ENCODE measurements around the gene GPR146.

The GPR146 gene

DNA sequence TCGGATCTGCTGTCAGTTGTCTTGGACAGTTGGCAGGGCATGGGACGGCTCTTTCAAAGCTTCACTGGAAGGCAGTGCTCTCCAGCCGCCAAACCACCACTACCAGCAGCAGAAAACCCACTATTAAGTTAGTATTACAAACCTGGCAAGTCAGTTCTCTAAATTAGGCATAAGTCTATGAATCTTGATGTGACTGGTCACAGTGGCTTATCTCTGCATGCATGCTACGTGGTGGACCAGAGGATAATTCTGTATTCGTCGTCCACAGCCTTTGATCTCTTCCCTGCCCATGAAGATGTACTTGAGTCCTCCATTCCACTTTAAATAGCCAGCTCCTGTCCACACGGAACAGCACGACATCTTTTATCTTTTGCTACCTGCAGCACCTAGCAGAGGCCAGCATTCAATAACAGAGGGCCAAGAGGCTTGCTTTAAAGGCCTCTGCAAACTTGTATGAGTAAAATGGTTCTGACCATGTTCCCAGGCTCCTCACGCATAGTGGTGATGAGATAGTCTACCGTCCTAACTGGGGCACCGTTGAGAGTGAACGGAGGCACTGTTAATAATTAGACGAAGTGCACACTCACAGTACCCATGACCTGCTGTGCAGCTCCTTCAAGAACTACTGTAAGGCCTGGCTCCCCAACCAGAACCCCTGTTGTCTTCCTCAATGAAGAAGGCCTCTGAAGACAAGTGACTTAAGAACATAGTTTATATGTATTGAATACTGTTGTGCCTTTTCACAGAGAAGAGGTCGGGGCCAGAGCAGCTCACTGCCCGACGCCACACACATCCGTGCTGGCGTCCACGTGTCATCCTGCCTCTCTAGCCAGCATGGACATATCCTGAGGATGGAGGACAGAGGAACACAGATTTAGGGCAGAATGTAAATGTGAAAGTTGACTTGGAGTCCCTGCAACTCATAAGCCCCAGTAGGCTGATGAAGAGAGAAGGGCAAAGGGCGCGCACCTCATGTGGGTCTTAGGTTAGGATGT lies 1.0 kb downstream of the GPR146 start:
- no peak for DNase-seq

DNA sequence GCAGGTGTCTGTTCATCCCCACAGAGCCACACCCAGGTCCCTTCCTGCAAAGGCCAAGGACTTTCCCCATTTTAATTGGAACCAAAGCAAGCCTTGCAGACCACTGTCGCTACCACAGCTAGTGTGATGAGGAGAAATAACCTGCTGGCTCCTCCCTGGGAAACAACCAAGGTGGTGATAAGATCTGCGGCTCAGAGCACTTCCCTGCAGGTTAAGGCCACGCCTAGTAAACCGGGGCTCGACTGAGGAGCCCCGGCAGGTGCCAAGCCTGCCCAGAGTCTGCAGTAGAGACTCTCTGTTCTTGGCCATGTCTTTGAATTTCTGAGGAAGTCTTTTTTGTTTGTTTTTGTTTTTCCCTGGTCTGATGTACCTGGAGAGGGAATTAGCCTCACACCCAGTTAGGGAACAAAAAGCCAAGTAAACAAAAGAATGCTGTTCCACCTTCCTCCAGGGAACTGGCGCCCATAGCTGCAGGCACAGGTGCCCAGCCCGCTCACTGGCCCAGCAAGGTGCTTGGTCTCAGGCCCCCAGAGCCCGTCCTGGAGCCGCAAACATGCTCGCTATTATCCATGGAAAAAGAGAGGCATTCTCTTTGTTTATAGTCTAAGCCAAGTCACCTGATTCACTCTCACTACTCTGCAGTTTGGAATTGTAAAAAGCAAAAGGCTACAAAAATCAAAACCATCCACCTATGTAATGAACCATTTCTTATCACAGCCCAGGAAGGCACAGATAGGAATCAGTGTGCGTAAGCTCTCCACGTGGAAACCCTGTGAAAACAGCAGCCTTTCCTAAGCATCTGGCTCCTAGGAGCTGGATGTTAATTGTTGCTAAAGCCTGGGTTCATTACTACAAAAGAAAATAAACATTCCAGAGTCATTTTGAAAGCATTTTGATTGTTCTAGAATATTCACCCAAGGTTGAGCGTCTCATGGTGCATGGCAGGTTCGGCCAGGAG lies 2.7 kb downstream of the GPR146 start:
- DNase-seq = no peak

DNA sequence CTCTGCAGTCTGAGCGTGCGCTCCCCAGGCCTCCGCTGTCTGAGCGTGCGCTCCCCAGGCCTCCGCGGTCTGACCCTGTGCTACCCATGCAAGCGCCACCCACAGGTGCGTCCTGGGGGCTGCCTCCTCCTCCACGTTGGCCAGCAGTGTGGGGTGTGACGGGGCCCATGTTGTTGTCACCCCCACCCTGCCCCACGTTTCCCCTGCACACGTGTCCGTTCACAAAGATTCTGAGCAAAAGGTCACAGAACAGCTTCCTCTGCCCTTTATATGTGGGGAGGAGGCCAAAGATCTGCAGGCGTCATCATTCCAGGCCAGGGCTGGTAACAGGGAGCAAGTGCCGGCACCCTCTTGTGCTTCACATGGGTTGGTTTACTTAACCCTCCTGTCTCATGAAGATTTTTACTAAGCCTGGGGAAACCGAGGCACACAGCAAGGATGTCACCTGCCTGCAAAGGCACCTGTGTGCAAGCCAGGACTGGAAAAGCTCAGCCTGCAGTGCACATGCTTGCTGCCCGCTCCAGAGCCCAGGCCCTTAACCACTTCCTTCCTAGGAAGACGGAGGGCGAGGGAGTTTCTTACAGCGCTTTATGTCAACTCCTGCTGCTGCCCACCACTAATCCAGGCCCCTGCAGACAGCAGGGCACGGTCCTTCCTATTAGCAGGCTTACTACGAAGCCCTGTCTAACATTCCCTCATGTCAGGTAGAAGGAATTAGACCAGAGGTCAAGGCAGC lies 4.8 kb downstream of the GPR146 start:
- DNase-seq = no peak

- DNase-seq = no peak
These were observed 5.5 kb downstream of the GPR146 start for GRCh38 chr7:1049801-1050200.

- no peak for DNase-seq
These were observed 6.0 kb downstream of the GPR146 start for GRCh38 chr7:1050254-1050906.

GRCh38 chr7:1050956-1051690 lies 6.8 kb downstream of the GPR146 start:
- DNase-seq = no peak

GRCh38 chr7:1052031-1052818 lies 7.9 kb downstream of the GPR146 start:
- no peak for DNase-seq

DNA sequence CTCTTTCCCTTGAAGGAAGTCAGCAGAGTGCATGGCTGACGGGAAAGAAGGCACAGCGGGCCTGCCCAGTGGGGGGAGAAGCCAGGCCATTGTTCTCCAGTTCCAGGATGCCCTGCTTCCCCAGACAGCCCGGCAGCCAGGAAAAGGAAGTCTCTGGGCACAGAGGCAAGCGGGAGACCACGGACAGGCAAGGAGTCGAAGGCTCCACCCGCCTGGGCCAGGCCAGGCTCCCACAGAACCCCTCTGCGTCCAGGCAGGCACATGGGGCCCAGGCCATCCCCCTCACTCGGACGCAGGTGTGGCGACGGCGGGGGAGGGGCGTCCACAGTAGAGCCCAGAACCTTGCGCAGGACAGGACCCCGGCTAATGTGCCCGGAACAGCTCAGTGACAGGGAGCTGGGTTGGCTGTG lies 8.7 kb downstream of the GPR146 start:
- DNase-seq = no peak

DNA sequence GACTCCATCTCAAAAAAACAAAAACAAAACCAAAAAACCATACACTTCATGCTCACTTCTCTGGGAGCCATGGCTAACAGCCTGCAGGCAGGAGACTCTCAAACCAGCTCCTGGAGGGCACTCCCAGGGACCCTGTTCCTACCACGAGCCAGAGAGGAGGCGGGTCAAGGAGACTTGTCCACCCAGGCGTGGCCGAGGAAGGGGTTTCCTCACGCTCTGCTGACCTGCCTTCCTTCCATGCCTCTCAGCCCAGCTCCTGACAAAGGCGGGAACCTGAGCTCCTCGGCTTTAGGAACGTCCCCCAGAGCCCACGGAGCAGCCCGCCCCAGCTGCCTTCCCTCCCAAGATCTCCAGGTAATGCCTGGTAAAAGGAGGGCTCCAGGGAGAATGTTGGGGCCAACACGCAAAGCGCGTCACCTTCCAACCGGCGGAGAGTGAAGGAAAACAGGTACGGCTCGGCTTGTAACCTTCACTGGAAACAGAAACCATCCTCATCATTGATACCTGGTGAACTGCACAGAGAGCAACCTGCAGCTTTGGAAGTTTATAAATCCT lies 9.5 kb downstream of the GPR146 start:
- no peak for DNase-seq

GRCh38 chr7:1054438-1054837 lies 10.1 kb downstream of the GPR146 start:
- no peak for DNase-seq

DNA sequence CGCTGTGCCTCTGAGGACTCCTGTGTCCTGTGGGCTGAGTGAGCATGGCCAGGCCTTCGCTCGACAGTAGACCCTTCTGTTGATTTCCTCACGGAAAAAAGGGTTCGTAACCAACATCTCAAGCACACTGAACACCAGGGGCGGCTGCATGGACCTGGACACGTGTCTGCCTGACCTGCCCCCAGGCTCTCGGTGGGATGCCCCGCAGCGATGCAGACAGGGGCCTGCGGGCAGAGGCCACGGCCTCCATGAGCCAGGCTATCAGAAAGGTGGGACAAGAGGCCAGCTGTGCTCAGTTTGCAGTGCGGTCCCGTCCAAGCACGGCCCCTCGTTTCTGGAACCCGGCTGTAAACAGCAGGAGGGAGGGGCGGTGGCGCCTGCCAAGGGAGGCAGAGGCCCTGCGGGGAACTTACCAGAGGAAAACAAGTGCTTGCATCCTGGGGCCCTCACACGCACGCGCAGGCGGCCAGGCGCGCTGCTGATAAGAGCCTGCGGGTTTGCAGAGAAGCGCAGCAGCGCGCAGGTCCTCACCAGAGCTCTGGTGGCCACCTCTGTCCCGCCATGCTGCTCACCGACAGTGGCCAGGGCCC lies 10.6 kb downstream of the GPR146 start:
- no peak for DNase-seq

DNA sequence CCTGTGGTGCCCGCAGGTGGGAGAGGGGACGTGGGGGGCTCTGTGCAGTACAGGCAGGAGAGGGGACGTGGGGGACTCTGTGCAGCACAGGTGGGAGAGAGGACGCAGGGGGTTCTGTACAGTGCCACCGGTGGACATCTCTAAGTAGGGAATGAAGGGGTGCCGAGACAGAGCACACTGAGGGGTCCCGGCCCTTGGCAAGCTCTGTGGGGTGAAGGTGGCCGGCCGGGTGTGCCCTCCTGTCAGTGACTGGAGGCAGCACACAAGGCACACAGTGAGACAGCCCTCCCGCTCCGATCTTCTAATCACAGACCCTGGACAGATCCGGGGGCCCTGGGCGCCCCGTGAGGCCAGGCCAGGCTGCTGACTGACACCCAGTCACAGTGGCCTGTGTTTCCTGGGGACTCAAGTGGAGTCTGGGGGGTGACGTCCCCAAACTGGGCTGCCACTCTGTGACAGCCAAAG lies 11.2 kb downstream of the GPR146 start:
- no peak for DNase-seq

DNA sequence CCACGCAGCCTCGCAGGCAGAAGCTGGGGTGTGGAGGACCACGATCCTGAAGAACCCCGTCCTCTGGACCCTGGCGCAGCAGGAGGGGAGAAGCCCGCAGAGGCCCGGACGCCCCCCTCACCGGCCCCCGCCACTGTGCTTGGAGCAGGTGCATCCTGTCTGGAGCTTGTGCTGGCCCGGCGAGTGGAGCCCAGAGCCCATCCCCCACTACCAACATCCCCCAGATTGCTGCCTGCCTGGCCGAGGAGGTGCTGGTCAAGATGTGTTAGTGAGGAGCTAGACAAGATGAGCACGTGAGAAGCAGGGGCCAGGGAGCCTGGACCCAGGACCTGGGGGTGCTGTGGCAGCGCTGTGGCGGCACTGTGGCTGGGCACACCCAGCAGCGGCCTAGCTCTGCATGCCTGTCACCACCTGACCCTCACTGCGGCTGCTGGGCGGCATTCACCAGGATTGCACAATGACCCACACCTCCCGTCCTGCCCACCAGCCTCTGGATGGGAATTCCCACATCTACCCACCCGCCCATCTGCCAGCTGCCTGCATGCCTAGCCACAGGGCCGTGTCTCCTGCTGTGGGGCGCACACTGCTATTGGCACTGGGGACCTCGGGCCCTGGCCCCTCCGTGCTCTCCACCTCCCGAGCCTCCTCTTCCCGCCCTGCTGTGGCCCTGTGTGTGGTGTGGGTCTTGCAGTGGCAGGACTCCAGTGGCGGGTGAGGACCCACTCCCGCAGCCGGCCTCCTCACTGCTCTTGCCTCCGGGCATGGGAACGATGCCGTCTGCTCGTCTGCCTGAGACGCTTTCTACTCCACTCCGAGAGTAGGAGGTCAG lies 11.8 kb downstream of the GPR146 start:
- DNase-seq = peak; percentile 24 to 79

DNA sequence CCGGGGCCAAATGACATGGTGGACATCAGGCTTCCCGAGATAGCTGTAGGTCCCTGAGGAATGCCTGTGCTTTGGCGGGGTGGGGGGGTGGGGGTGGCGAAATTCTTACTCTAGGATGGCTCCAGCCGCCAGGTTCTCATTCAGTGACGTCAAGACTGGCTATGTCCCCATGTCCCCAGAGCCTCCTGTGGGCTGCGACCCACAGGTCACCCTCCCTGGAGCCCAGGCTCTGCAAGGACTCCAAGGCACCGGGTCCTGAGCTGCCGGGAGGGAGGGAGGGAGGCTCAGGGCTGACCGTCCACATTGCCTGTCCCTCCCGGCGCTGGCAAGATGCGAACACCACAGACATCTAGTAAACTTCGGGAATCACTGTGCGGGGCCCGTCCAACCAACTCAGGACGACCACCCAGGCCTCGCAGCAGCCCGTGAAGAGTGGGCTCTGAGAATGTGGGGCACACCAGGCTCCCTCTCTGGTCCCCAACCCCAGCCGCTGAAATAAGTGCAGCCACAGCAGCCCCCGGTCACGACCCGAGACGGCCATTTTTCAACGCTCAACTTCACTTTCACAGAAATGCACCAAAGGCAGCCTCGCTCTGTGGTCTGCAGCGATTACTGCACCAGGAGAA lies 12.6 kb downstream of the GPR146 start:
- DNase-seq = no peak

- DNase-seq = no peak
These were observed 13.3 kb downstream of the GPR146 start for GRCh38 chr7:1057416-1058291.

GRCh38 chr7:1058311-1058710 lies 14.0 kb downstream of the GPR146 start:
- no peak for DNase-seq

DNA sequence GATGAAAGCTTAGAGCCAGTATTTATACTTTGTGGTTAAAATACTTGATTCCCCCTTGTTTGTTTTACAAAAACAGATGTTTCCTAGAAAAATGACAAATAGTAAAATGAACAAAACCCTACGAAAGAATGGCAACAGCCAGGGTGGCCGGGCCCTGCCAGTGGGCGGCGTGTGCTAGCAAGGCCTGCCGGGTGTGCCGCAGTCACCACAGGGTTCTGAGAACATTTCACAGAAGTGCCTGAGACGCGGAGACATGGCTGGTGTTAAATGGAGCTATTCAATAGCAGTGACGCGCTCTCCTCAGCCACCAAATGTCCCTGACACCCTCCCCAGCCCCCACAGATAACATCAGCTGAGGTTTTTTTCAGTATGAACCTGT lies 14.5 kb downstream of the GPR146 start:
- DNase-seq = no peak

All from inflammatory macrophage treated with lipopolysaccharide for 1 hour (primary cell).